GM10847 (cell line): ENCODE results near the gene RYR3.

Source experiments
- POLR2A ChIP-seq: IDR thresholded peaks from 2 replicates; pipeline ENCODE4 v1.6.1; 2011; ENCODE audit not compliant: insufficient read length; ENCODE audit errors: extremely low read depth

Gene RYR3

DNA sequence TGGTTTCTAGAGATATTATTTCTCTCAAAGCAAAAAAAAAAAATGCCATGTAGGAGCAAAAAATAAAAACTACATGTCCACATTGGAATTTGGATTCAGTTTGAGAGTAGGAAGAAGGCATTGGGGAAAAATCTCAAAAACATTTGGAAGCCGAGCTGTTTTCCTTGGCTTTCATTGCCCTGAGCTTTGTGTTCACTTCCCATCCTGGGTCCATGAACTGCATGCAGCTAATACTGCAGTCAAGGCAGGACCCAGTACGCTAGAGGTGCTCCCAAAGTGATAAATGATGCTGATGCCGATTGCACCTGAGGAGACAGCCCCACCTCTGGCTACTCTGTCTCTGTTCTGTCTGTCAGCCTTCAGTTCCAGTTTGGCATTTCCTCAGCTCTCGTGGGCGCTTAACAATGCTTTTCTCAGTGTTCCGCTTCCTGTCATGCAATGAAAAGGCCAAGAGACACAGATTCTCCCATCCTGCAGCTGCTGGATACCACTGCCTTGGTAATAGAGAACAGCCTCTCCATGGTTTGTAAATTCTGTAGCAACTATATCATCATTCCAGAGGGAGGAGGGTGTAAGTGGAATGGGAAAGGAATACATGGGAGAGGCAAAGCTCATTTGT, 181.8 kb downstream of the RYR3 start:
- no peak for TF ChIP-seq POLR2A

DNA sequence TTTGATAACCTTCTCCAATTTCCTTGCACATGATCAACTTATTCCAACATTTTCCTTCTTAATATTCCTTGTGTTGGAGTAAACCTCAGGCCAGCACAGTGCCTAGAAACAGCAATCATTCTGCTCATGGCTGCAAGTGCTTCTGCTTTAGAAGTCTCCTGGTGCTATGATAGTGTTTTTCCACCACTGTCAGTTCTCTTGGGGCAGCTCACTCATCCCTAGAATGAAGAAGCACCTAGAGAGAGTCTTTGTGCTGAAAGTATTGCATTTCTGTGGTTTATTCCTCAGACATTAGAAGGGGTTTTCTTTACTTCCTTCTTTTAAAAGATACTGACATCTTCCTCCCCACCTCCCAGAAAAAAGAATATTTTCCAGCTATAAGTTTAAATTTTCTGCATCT, 183.5 kb downstream of the RYR3 start:
- no peak for TF ChIP-seq POLR2A

DNA sequence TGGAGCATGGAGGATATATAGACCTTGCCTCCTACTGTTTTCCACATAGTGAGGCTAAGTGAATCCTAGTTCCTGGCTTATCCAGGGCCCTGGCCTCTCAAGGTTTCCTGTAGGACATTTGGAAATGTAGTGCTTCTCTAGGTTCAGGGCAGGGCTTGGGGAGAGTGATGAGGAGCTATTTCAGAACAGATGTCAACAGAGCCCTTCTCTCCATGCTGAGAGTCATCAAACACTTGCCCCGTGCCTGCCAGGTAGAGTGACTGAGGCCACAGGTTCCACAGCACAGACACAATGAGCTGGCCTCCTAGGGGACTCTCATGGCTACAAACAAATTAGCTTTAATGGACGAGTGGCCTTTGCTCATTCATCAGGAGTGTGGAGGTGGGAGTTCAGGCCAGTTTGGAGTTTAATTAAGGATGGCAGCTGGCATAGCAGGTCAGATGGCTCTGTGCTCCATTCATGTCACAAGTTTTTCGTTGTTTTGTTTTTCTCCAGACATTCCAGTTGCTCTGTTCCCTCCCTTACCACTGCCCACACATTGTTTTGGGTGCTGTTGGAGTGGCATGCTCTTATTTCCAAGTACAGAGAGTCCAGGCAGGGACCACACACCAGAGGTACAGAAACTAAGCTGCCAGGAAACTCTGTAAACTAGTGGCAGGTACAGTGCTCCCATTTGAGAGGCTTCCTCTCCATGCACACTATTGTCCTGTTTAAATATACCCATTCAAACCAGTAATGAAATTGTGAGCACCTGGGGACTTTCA, 189.8 kb downstream of the RYR3 start:
- no peak for TF ChIP-seq POLR2A

DNA sequence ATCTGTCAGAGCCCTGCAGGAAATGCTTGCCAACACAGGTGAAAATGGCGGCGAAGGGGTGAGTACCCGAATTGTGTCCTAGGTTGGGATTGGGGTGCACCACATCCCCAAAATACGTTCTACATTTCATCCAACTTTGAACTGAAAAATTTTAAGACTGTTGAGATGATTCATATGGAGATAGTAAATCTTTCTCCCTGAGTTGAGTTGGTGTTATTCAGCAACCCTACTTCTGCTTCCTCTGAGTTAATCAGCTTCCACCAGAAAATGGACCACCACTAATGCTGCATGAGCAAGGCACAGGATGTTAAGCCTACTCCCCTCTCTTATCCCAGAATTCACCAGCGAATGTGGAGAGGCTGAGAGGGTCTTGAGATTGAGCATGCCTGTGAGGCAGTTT, 192.9 kb downstream of the RYR3 start:
- TF ChIP-seq POLR2A = no peak

DNA sequence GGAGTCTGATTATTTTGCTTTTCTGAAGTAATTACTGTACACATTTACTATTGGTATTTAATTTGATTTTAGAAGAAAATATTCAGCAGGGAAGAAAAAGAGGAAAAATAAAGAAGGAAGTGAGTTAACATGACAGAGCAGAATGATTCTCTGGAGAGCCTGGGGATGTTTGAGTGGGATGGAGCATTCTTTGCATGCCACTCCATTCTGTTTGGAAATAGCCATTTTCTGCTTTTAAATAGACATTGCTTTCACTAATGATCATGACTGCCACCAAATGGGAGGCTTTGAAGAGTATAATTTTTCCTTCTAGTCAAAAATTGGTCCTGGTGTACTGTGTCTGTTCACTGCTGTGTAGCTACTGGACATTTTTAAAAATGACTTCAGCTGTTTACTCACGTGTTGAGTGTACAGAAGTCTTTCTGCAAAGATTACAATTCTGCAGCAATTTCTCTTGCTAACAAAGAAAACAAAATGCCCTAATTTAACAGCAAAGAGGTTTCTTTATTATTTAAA, 196.1 kb downstream of the RYR3 start:
- TF ChIP-seq POLR2A = no peak

DNA sequence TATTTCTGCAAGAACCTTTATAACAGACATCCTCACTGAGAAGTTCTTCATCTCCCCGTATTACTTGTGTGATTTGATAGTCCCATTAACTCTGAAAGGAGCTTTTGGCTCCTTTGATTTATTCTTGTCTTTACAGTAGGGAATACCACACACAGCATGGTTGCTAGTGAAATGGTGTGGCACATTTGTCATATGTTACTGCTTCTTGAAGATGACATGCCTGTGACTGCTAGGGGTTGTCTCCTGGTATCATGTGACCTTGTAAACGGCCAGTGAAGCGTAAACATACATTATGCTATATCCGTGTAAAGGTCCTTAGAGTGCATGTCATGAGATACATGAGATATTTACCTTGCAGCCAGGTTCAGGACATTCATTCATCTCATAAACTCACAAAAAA, 197.9 kb downstream of the RYR3 start:
- TF ChIP-seq POLR2A = no peak

DNA sequence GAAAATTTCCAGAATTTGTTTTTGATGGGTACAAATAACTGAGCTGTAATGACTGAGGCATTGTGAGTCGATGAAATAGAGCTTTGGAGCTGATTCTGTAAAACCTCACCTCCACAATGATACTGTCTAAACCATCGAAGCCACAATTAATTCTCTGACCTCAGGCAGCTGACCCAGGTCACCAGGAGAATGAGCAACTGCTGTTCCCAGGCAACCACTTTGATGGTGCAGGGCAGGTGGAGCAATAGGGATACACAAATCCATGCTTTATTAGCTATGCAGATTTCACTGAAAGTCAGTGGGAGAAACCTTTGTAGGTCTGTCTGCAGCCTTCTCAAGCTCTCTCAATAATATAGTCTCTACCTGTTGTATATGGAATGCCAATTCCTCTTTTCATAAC, 204.4 kb downstream of the RYR3 start:
- no peak for TF ChIP-seq POLR2A

DNA sequence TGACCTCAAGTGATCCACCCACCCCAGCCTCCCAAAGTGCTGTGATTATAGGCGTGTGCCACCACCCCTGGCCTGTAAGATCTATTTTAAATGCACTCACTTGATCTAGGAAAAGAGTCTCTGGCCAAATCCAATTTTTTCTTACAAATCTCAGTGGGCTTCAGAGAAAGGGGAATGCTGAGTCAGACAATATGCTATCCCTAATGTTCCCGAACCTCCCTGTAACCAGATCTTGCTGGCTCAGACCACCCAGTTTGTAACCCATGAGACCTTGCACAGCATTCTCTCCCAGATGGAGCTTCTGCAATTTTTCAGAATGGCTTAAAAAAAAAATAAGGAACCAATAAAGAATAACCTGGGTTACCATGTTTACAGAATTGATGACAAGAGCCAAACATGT, 205.8 kb downstream of the RYR3 start:
- no peak for TF ChIP-seq POLR2A

DNA sequence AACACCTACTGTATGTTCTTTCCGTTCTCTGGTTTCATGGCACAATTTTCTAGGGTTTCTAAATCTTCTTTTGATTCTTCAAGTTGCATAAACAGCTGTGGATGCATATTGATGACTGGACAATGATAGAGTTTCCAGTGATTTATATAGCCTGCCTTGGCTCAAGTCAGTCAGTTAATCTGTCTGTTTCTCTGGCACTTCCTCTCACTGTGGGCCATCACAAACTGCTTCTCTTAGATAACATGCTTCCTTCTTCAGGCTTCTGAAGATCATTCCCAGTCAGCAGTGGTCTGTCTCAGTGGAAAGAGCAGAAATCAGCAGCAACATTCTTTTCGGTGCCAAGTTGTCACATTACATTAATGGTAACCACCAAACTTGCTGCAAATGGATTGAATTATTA, 207.2 kb downstream of the RYR3 start:
- TF ChIP-seq POLR2A = no peak

DNA sequence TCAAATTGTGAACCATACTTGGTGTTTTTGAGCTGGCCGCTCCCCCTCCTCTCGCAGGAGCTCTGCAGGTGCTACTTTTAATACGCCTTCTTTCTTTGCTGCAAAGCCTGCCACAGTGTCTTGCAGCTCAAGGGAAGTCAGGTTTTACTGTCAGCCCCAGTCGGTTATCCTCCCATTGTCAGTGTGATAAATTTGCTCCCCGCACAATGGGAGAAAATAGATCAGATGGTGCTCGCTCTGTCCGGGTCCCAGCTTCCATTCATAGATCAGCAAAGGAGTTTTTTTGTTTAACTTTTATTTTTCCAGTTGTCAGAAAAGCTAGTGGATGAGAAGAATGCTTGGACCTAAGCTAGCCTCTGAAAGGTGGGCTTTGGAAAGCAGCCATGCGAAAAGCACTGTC, 207.7 kb downstream of the RYR3 start:
- no peak for TF ChIP-seq POLR2A

DNA sequence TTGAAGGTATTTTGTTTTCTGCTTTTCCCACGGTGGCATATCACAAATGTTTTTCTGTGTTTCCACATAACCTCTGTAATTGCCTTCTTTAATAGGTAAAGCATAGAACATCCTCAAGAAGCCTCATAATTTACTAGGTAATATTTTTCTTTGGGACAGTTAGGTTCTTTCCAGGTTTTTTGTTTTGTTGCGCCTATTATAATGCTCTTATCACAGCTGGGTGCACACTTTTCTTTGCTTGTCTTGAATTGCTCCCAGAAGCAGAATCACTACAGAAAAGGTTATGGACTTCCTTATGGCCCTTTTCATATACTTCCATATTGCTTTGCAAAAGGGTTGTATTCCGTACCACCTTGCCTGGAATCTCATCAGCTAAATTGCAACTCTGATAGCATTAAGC, 213.5 kb downstream of the RYR3 start:
- no peak for TF ChIP-seq POLR2A

DNA sequence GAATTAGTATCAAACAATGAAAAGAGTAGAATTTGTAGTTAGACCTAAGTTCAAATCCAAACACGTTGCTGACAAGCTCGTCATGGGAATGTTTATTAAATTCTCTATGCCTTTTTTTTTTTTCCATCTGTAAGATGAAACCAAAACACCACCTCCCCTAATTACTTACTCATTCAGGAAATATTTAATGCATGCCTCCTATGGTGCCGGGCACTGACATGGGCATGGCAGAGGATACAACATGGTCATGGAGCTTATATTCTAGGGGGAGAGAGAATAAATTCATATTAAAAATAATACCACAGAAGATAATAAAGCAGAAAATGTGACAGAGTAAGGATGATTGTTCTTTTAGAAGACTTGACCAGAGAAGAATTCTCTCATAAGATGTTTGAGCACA, 215.8 kb downstream of the RYR3 start:
- no peak for TF ChIP-seq POLR2A

DNA sequence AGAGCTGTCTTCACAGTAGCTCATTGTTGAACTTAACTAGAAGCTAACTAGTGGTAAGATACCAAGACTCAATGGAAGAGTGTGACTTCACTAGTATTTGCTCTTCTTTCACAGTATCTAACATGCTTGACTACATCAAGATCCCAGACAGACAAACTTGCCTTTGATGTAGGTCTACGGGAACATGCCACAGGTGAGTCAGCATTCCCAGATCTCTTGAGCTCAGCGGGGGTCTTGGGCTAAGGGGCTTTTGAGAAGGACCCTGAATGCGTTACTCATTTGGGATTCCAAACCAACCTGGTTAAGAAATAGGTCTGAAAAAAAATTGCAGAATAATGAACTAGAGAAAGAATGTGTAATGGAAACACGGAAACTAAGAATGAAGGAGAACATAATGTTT, 222.4 kb downstream of the RYR3 start:
- no peak for TF ChIP-seq POLR2A

DNA sequence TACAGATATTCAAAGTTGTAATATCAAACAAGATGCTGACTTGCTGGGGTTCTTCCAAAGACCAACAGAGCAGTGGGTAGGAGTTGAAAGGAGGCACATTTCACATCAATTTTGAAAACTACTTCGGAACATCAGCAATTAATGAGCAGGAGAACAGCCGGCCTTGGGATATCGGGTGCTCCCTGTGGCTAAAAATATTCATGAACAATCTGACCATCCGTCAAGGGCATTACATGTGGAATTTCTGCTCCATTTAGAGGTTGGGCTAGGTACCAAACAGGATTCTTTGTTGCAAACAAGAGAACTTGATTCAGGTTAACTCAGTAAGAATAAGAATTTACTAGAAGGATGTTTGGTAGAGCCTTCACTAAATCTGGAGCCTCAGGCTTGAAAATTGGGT, 223.9 kb downstream of the RYR3 start:
- no peak for TF ChIP-seq POLR2A

DNA sequence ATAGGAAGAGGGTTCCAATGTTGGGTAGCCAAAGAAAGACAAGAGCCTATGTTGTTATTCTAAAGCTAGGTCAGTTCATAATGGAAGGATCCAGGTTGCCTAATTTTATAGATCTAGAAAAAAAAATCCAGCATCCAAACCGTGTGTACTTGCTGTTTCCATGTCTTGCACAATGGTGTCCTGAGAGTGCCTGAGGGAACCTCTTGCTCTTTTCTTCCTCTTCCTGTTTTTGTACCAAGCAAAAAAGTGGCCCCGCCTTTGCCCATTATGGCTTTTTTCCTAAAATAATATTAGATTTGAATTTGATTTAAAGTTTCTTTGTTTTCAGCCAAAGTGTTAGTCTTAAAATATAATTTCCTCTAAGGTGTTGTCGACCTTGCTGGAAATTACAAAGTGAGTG, 224.4 kb downstream of the RYR3 start:
- no peak for TF ChIP-seq POLR2A

DNA sequence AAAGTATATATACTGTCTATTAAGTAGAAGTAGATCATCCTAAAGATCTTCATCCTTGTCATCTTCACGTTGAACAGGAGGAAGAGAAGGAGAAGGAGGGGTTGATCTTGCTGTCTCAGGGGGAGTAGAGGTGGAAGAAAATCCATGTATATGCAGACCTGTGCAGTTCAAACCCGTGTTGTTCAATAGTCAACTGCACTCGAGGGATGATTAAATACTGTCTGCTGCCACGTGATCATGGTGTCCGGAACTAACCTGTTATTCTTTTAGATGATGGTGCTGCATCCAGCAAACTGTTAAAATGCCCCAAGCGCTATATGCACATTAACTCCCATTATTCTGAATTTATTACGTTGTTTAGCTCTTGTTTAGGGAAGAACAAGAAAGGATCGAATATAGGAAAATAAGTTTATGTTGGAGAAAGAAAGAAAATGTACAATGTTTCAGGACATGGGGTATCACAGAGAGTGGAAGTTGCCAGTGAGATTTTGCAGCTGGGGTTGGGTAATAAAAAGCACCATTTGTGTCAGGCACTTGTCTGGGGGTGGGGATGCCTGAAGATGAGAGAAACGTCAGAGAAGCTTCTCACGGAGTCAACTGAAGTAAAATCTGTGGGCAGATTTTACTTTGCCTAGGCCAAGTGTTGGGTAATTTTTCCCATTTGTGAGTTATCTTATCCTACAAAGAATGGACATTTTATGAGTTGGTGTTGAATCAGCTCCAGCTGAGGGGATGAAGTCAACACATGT, 229.2 kb downstream of the RYR3 start:
- TF ChIP-seq POLR2A = no peak

DNA sequence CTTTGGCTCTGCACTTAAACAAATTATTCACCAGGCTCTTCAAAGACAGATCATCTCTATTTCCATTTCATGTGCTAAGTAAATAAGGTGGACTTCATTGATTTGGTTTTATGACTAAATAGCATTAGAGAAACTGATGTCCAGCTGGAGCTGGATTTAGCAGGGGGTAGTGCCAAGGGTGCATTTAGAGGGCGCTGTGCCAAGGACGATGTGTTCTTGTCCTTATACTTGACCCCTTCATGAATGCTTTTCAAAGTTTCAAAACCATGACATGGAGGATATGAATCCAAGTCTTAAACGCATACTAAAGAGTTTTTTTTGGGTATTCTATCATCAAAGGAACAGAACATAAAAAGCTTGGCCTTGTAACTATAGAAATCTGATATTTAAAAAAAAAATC, 233.2 kb downstream of the RYR3 start:
- no peak for TF ChIP-seq POLR2A

DNA sequence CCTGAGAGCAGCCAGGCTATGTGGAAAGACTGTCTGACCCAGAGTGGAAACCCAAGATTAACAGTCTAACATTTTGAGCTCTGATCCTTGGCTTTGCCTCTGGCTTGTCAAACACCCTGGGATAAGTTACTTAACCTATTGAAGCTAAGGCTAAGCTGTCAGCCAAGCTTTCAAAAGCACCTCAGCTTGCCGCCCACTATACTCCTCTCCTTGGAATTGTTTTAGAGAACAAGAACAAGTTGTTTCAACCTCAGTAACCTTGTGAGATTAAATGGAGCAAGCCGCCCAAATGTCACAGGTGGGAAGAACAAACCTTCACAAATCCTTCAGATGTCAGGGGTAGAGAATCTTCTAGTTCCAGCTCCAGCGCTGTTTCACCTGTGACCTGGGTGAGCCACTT, 235.1 kb downstream of the RYR3 start:
- TF ChIP-seq POLR2A = no peak
